ACC112 (cell line): Measurements from ENCODE around the gene HNRNPAB.
"Not testable (repeated sequence)": the region's sequence is repeated elsewhere in the genome, so short reads cannot be mapped to it uniquely, and the experiment has no call there.

Experiments used
- H2AFZ ChIP-seq: fragments of 200-600 bp; sonication (generic); one replicate; pipeline ENCODE4 v1.6.0; 2017; ENCODE audit warnings: antibody characterized with exemption, low read length; ENCODE audit not compliant: unreplicated experiment
- H3K27ac ChIP-seq: fragments of 200-600 bp; sonication (generic); 2 replicates; pipeline ENCODE4 v1.5.1; 2014; ENCODE audit warnings: low read depth, mild to moderate bottlenecking, antibody characterized with exemption, low read length, moderate library complexity
- H3K27me3 ChIP-seq: fragments of 200-600 bp; sonication (generic); 2 replicates; pipeline ENCODE4 v1.6.1; 2014; ENCODE audit warnings: mild to moderate bottlenecking, antibody characterized with exemption, low read length, moderate library complexity, mixed read lengths; ENCODE audit not compliant: insufficient read depth
- H3K36me3 ChIP-seq: fragments of 200-600 bp; sonication (generic); 2 replicates; pipeline ENCODE4 v1.6.1; 2016; ENCODE audit warnings: mild to moderate bottlenecking, antibody characterized with exemption, low read length, moderate library complexity, mixed read lengths; ENCODE audit not compliant: insufficient read depth
- H3K4me1 ChIP-seq: fragments of 200-600 bp; sonication (generic); one replicate; pipeline ENCODE4 v1.6.1; 2016; ENCODE audit warnings: low read length, mixed read lengths; ENCODE audit not compliant: insufficient read depth, unreplicated experiment, control insufficient read depth
- H3K4me3 ChIP-seq: fragments of 200-600 bp; sonication (generic); 2 replicates; pipeline ENCODE4 v1.5.1; 2014; ENCODE audit warnings: mild to moderate bottlenecking, low read depth, low read length
- H3K79me2 ChIP-seq: fragments of 200-600 bp; sonication (generic); one replicate; pipeline ENCODE4 v1.6.0; 2016; ENCODE audit warnings: low read length; ENCODE audit not compliant: control insufficient read depth, unreplicated experiment, insufficient read depth

The HNRNPAB gene

DNA sequence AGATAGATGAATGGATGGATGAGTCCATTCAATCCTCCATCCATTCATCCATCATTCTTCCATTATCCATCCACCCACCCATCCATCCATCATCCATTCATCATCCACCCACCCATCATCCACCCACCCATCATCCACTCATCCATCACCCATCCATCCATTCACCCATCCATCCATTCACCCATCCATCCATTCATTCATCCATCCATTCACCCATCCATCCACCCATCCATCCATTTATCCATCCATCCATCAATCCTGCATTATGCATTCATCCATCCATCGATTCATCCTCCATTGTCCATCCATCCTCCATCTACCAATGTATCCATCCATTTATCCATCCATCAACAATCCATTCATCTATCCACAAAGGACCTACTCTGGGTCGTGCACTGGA, 41.1 kb downstream of the HNRNPAB start:
- Histone ChIP-seq H3K4me3 (no peak overlapping the region), H3K36me3 (no peaks in the 10 kb centered on the region), H3K79me2 (no peaks in the 10 kb centered on the region), H3K27ac (no peak overlapping the region), H2AFZ (no peak overlapping the region), H3K27me3 (no peaks in the 10 kb centered on the region), H3K4me1 (no peaks in the 10 kb centered on the region)

DNA sequence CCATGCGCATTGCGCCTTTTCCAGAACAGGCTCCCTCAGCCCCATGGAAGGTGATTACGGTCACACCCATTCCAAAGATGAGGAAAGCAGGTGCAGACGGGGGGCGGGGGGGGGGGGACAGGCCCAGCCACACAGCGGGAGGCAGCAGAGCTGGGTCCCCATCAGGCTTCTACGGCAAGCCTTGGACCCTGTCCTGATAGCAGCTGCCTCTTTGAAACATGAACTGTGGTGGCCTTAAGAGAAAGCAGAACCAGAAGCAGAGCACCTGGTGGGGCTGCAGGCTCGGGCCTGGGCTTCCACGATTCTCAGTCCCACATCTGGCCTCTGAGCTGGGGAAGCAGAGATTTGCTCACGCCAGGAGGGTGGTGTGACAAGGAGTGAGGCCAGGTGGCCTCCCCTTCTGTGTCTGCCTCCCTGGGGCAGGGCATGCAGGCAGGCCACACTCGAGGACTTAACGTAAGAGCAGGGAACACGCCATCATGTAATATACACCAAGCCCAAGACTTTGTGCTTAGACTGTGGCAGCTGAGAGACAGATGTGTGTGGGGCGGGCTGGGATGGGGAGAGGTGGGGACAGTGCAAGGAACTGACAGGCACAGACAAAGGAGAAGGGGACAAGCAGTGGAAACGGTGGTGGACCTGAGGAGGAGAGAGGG, 42.4 kb downstream of the HNRNPAB start:
- no peaks in the 10 kb centered on the region for H3K4me1 ChIP-seq
- H3K27ac ChIP-seq: no peak overlapping the region
- no peaks in the 10 kb centered on the region for H3K27me3 ChIP-seq
- H3K36me3 ChIP-seq: no peaks in the 10 kb centered on the region
- no peak overlapping the region for H2AFZ ChIP-seq
- no peaks in the 10 kb centered on the region for H3K79me2 ChIP-seq
- H3K4me3 ChIP-seq: no peak overlapping the region

DNA sequence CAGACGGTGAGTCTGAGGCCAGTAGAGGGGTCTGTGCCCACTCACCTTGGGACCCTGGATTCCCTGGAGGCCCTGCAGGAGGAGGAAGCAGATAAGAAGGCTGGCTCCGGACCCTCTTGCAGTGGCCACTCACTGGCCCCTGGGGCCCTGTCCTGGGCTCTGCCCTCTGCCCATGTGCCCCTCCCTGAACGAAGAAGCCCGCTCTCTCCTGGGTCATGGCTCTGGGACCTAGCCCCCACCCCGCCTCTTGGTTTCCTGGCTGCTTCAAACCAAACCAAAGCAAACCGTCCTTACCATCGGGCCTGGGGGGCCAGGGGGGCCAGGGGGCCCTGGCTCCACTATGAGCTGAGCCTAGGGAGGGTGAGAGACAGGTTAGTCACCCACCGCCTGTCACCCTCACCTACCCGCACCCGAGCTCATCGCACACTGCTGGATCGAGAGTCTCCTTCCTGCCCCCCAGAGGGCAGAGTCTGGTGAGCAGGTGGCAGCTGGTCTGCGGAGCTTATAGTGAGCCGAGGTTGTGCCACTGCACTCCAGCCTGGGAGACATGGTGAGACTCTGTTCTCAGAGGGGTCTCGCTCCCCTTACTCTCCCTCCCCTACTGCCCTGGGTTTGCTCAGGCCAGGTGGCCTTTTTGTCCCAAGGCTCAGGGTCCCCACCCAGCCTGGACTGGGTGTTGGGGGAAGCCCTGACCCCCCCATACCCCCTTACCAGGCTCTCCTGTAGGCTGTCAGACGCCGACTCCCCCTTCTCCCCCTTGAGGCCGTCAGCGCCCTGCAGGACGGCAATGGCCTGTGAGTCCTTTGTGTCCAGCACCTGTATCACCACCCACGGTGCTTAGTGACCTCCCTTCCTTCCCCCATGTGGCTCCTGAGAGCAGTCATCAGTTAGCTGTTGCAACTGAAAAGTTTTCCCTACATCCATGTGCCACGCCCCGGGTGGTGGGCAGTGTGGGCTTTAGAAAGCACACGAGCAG, 43.4 kb downstream of the HNRNPAB start:
- Histone ChIP-seq H3K36me3 (no peaks in the 10 kb centered on the region), H2AFZ (no peak overlapping the region), H3K79me2 (no peaks in the 10 kb centered on the region), H3K27me3 (no peaks in the 10 kb centered on the region), H3K4me1 (no peaks in the 10 kb centered on the region), H3K27ac (no peak overlapping the region), H3K4me3 (no peak overlapping the region)

DNA sequence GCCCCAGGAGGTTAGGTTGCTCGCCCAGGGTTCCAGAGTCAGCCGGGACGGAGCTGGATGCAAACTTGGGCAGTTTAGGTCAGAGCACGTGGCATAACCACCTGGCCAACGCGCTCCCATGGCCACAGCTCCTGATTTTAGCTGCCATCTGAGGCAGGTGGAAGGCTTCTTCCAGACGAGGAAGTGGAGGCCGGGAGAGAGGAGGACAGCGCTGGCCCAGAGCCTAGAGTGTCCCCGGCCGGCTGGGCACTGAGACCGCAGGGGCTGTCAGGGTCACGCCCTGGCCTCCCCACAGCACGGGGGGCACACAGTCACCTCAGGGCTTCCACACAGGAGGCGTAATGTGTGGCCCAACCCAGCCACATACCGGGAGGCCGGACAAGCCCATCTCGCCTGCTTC, 44.4 kb downstream of the HNRNPAB start:
- H2AFZ ChIP-seq: no peak overlapping the region
- H3K36me3 ChIP-seq: no peaks in the 10 kb centered on the region
- no peaks in the 10 kb centered on the region for H3K4me1 ChIP-seq
- no peaks in the 10 kb centered on the region for H3K27me3 ChIP-seq
- no peaks in the 10 kb centered on the region for H3K79me2 ChIP-seq
- H3K27ac ChIP-seq: no peak overlapping the region
- no peak overlapping the region for H3K4me3 ChIP-seq

DNA sequence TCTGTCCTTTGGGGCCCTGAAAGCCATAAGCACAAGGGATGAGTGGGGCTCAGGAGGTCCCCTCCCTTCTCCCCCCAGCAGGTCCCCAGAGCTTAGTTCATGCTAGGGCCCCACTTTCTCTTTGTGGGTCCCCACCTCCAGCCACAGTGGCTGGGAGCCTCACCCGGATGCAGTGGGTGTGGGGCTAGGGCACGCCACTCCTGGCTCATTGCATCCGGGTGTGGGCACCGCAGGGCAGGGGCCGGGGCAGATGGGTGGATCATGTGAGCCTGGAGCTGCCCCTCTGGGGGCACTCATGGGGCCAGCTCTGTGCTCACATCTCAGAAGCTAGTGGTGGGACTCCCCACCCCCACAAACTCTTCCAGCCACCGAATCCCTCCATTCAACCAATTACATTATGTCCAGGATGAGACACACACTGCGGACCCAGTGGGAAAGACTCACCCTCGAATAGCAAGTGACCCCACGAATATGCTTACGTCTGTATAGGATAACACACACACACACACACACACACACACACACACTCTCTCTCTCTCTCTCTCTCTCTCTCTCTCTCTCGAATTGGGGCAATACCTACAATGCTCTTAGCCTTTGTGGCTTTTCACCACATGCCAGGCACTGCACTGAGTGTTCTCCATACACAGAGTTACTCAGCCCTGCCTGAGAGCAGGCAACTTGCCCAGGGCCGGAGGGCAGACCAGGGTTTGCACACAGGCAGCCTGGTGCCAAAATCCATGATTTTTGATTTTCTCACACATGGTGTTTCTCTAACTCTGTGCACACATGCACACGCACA, 45.1 kb downstream of the HNRNPAB start:
- no peaks in the 10 kb centered on the region for H3K4me1 ChIP-seq
- no peak overlapping the region for H3K27ac ChIP-seq
- H3K4me3 ChIP-seq: no peak overlapping the region
- H2AFZ ChIP-seq: no peak overlapping the region
- H3K36me3 ChIP-seq: no peaks in the 10 kb centered on the region
- H3K27me3 ChIP-seq: no peaks in the 10 kb centered on the region
- H3K79me2 ChIP-seq: no peaks in the 10 kb centered on the region

DNA sequence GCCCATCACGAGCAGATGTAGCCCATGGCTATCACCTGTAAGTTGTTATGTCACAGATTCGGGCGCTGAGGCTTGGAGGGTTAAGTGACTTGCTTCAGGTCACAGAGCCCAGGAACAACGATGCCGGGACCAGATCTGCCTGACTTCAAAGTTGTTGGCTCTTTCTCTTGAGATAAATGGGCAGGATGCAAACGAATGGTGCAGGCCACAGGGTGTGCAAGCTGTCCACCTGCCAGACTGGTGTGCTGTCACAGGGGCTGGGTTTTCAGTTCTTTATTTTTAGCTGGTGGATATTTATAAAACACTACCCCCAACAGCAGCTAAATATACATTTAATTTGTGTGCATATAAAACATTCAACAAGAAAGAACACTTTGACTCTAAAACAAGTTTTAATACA, 45.9 kb downstream of the HNRNPAB start:
- Histone ChIP-seq H3K4me1 (no peaks in the 10 kb centered on the region), H3K4me3 (no peak overlapping the region), H3K79me2 (no peaks in the 10 kb centered on the region), H3K36me3 (no peaks in the 10 kb centered on the region), H3K27me3 (no peaks in the 10 kb centered on the region), H3K27ac (no peak overlapping the region), H2AFZ (no peak overlapping the region)

DNA sequence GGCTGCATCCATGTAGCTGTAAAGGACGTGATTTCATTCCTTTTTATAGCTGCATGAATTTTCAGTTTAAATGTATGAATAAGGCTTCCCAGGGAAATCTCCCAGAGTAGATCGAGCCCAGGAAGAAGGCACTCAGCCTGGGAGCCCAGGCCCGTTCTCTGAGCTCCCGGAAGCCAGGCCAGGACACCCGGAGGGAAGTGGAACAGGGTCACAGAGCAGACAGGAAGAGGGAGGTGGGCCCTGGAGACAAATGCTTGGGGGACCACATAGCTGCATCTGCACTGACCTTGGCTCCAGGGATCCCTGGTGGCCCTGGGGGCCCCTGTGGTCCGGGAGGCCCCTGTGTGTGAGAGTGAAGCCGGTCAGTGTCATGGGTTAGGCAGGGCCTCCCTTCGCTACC, 47.9 kb downstream of the HNRNPAB start:
- no peaks in the 10 kb centered on the region for H3K27me3 ChIP-seq
- H3K4me1 ChIP-seq: no peaks in the 10 kb centered on the region
- H3K79me2 ChIP-seq: no peaks in the 10 kb centered on the region
- no peak overlapping the region for H3K4me3 ChIP-seq
- H3K36me3 ChIP-seq: no peaks in the 10 kb centered on the region
- H2AFZ ChIP-seq: no peak overlapping the region
- H3K27ac ChIP-seq: no peak overlapping the region

DNA sequence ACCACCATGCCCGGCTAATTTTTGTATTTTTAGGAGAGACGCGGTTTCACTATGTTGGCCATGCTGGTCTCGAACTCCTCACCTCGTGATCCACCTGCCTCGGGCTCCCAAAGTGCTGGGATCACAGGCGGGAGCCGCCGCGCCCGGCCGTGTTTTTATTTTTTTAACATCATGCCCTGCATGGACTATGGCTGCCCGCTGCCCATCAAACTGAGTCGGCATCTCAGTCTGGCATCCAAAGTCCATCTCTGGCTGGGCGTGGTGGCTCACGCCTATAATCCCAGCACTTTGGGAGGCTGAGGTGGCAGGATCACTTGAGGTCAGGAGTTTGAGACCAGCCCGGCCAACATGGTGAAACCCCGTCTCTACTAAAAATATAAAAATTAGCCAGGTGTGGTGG, 49.3 kb downstream of the HNRNPAB start:
- not testable (repeated sequence) for H3K27ac ChIP-seq, H3K79me2 ChIP-seq, H2AFZ ChIP-seq, H3K4me3 ChIP-seq, H3K27me3 ChIP-seq, H3K4me1 ChIP-seq, H3K36me3 ChIP-seq

DNA sequence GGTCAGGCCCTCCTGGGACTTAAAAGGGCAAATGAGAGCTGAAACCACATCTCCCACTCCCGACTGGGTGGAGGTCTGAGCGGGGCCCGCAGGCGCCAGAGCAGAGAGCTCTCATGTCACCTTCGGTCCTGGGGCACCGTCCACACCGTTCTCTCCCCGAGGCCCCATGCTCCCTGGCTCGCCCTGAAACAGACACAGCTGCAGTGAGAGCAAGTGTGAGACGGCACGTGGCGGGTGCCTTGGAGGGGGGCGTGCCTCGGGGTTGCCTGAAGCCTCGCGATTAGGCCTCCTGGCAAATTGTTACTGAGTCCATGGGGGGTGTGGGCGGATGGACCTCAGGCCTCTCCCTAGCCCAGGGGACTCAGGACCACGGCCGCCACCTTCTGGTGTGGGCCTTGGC, 52.4 kb downstream of the HNRNPAB start:
- H2AFZ ChIP-seq: no peak overlapping the region
- no peaks in the 10 kb centered on the region for H3K36me3 ChIP-seq
- H3K79me2 ChIP-seq: no peaks in the 10 kb centered on the region
- H3K27ac ChIP-seq: no peak overlapping the region
- no peaks in the 10 kb centered on the region for H3K27me3 ChIP-seq
- H3K4me1 ChIP-seq: no peaks in the 10 kb centered on the region
- H3K4me3 ChIP-seq: no peak overlapping the region

DNA sequence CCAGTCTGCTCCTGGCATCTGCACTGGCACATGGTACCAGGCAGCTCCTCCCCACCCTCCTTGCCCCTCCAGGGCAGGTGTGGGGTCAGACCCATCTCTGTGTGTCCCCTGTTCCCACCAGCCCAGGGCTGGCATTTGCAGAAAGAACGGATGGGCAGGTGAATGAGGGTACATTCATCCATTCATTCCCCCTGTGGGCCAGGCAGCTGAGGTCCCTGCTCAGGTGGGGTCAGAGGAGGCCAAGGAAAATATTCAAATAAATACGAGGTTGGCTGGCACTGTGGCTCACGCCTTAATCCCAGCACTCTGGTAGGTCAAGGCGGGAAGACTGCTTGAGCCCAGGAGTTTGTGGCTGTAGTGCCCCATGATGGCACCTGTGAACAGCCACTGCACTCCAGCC, 53.3 kb downstream of the HNRNPAB start:
- Histone ChIP-seq H2AFZ (no peak overlapping the region), H3K4me3 (no peak overlapping the region), H3K27ac (no peak overlapping the region), H3K79me2 (no peaks in the 10 kb centered on the region), H3K4me1 (no peaks in the 10 kb centered on the region), H3K36me3 (no peaks in the 10 kb centered on the region), H3K27me3 (no peaks in the 10 kb centered on the region; the same call in 1 of the 2 replicates)
